GM12878 (cell line): Measurements from ENCODE around the gene SSBP3.
A peak's percentile ranks its signal among the peaks of the same experiment; 100 is the strongest.

Source experiments
- MEF2A ChIP-seq: IDR thresholded peaks from 2 replicates; pipeline ENCODE4 v1.6.1; 2011; ENCODE audit warnings: low read depth, mild to moderate bottlenecking, low read length, moderate library complexity; ENCODE audit not compliant: insufficient read depth
- POLR2AphosphoS5 ChIP-seq: IDR thresholded peaks from 2 replicates; pipeline ENCODE4 v1.6.1; 2011; ENCODE audit warnings: mild to moderate bottlenecking, low read length, inconsistent platforms
- RBBP5 ChIP-seq: fragments of 200-600 bp; sonication (generic); conservative IDR thresholded peaks from 2 replicates; pipeline ENCODE4 v1.6.1; 2016
- RCOR1 ChIP-seq: conservative IDR thresholded peaks from 2 replicates; pipeline ENCODE4 v1.6.1; 2012; ENCODE audit warnings: low read depth, low read length, improper control_type of control experiment
- SIN3A ChIP-seq: IDR thresholded peaks from 2 replicates; pipeline ENCODE4 v1.6.1; 2012; ENCODE audit warnings: low read depth, low read length, improper control_type of control experiment
- TF ChIP-seq, protein P1 (sequence below), 3 experiments: IDR thresholded peaks in 2 of 3; conservative IDR thresholded peaks in 1 of 3; 2 replicates each; pipeline ENCODE4 v1.5.1; 2011; ENCODE audit warnings: low read depth in 3 of 3, low read length in 3 of 3, mild to moderate bottlenecking in 3 of 3, control low read depth in 2 of 3, moderate library complexity in 2 of 3, inconsistent platforms in 1 of 3, mixed read lengths in 1 of 3; ENCODE audit not compliant: control insufficient read depth in 2 of 3, insufficient read depth in 1 of 3; ENCODE audit errors: extremely low read depth in 1 of 3

DNA sequence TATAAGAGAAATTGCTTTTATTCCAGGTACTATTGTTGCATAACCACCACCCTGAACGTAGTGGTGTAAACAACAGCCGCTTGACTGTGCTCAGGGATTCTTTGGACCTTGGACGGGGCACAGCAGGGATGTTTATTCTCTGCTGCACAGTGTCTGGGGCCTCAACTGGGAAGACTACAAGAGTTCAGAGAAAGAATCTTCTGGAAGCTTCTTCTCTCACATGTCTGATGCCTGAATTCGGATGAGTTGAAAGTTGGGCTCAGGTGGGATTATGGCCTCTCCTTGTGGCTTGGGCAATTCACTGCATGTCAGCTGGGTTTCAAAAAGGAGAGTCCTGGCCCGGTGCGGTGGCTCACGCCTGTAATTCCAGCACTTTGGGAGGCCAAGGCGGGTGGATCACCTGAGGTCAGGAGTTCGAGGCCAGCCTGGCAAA, 19.0 kb upstream of the SSBP3 start:
- no peak for TF ChIP-seq POLR2AphosphoS5
- TF ChIP-seq, protein P1, sequence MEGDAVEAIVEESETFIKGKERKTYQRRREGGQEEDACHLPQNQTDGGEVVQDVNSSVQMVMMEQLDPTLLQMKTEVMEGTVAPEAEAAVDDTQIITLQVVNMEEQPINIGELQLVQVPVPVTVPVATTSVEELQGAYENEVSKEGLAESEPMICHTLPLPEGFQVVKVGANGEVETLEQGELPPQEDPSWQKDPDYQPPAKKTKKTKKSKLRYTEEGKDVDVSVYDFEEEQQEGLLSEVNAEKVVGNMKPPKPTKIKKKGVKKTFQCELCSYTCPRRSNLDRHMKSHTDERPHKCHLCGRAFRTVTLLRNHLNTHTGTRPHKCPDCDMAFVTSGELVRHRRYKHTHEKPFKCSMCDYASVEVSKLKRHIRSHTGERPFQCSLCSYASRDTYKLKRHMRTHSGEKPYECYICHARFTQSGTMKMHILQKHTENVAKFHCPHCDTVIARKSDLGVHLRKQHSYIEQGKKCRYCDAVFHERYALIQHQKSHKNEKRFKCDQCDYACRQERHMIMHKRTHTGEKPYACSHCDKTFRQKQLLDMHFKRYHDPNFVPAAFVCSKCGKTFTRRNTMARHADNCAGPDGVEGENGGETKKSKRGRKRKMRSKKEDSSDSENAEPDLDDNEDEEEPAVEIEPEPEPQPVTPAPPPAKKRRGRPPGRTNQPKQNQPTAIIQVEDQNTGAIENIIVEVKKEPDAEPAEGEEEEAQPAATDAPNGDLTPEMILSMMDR (IDR thresholded peaks at IDR 0.05 in 2 of 3, conservative IDR thresholded peaks at IDR 0.05 in 1 of 3; ENCODE audit: control insufficient read depth in 2 of 3, extremely low read depth in 1 of 3, insufficient read depth in 1 of 3, low read depth in 3 of 3, low read length in 3 of 3): peak; percentile 14 to 26 (median 16); a peak in 3 of 6 replicates
- no peak for TF ChIP-seq MEF2A
- TF ChIP-seq RBBP5: no peak
- no peak for TF ChIP-seq SIN3A
- no peak for TF ChIP-seq RCOR1
